ENCODE measurements around the gene UBQLN4. TPM values are rescaled to one million over a fixed set of nuclear protein-coding genes. Genes with fewer than 3 reads are reported as not detected.

The UBQLN4 gene
- polyA plus RNA-seq, 1 donor from 2014 or later = 34.9 TPM

- peak overlapping the region; percentile 89 for H3K9ac ChIP-seq (ENCODE audit: low read length)
- no peak overlapping the region for H2AFZ ChIP-seq (ENCODE audit: low read depth, low read length)
- no peaks in the 10 kb centered on the region for H3K36me3 ChIP-seq (ENCODE audit: insufficient read depth, low read length)
- TF ChIP-seq REST (IDR thresholded peaks at IDR 0.05; ENCODE audit: borderline replicate concordance) (no peak), CTCF (IDR thresholded peaks at IDR 0.05; ENCODE audit: poor library complexity, severe bottlenecking) (no peak), EZH2 (IDR thresholded peaks at IDR 0.05; ENCODE audit: borderline replicate concordance, insufficient read depth, low read length, poor library complexity, severe bottlenecking) (no peak), POLR2AphosphoS5 (IDR thresholded peaks at IDR 0.05) (no peak), TAF1 (IDR thresholded peaks at IDR 0.05; ENCODE audit: low read depth) (no peak), EP300 (conservative IDR thresholded peaks at IDR 0.05; ENCODE audit: poor library complexity, severe bottlenecking) (no peak), MXI1 (conservative IDR thresholded peaks at IDR 0.05; ENCODE audit: poor library complexity, severe bottlenecking) (no peak), RAD21 (conservative IDR thresholded peaks at IDR 0.05) (no peak), SMC3 (conservative IDR thresholded peaks at IDR 0.05; ENCODE audit: poor library complexity) (no peak)
- peaks cover 21% of the 10 kb centered on the region for H3K79me2 ChIP-seq (replicated peaks; ENCODE audit: insufficient read depth, low read length)
- no peaks in the 10 kb centered on the region for H3K9me3 ChIP-seq (ENCODE audit: low read length)
- H3F3A ChIP-seq (ENCODE audit: insufficient read depth, low read length, poor library complexity, severe bottlenecking) = no peaks in the 10 kb centered on the region
- peak overlapping the region; percentile 93 for H3K4me3 ChIP-seq (ENCODE audit: low read length)
- H3K9me2 ChIP-seq (ENCODE audit: insufficient read depth, low read length) = no peaks in the 10 kb centered on the region
- peak overlapping the region; percentile 82 for H3K27ac ChIP-seq (ENCODE audit: low read length)
- H3K4me2 ChIP-seq (ENCODE audit: low read length) = peak overlapping the region; percentile 86
- H4K20me1 ChIP-seq (ENCODE audit: insufficient read depth) = no peaks in the 10 kb centered on the region
- H3K27me3 ChIP-seq (ENCODE audit: insufficient read depth, low read depth, low read length) = no peaks in the 10 kb centered on the region
Observed at GRCh38 chr1:156019946-156020292, 33.7 kb downstream of the UBQLN4 start.

- Histone ChIP-seq H3K9me3 (ENCODE audit: low read length) (no peaks in the 10 kb centered on the region), H3K9me2 (ENCODE audit: insufficient read depth, low read length) (no peaks in the 10 kb centered on the region), H3K4me3 (ENCODE audit: low read length) (no peak overlapping the region), H3F3A (ENCODE audit: insufficient read depth, low read length, poor library complexity, severe bottlenecking) (no peaks in the 10 kb centered on the region), H3K4me2 (ENCODE audit: low read length) (no peak overlapping the region), H3K27ac (ENCODE audit: low read length) (no peak overlapping the region), H3K9ac (ENCODE audit: low read length) (no peak overlapping the region), H2AFZ (ENCODE audit: low read depth, low read length) (no peak overlapping the region), H4K20me1 (ENCODE audit: insufficient read depth) (no peaks in the 10 kb centered on the region), H3K79me2 (replicated peaks; ENCODE audit: insufficient read depth, low read length) (peaks cover 14% of the 10 kb centered on the region), H3K36me3 (ENCODE audit: insufficient read depth, low read length) (no peaks in the 10 kb centered on the region), H3K27me3 (ENCODE audit: insufficient read depth, low read depth, low read length) (no peaks in the 10 kb centered on the region)
- TF ChIP-seq EZH2 (IDR thresholded peaks at IDR 0.05; ENCODE audit: borderline replicate concordance, insufficient read depth, low read length, poor library complexity, severe bottlenecking) = no peak
- no peak for TF ChIP-seq REST (IDR thresholded peaks at IDR 0.05; ENCODE audit: borderline replicate concordance)
- no peak for TF ChIP-seq POLR2AphosphoS5 (IDR thresholded peaks at IDR 0.05)
- no peak for TF ChIP-seq RAD21 (conservative IDR thresholded peaks at IDR 0.05)
Observed at GRCh38 chr1:156014829-156015228, 38.8 kb downstream of the UBQLN4 start.

All from neural cell (in vitro differentiated cells).